SK-N-SH (cell line): Measurements from ENCODE around the gene ADH7. TPM values are rescaled to one million over a fixed set of nuclear protein-coding genes. Genes with fewer than 3 reads are reported as not detected.

Experiments
- CTCF ChIA-PET: fragments of 300-600, 350-600 bp; formaldehyde crosslinking; extraction: SDS; loops from one replicate; lab custom pipeline; 2021; lab: Yijun Ruan, JAX
- POLR2A ChIA-PET: fragments of 350-600 bp; sonication (Branson Sonifier 250); formaldehyde crosslinking; extraction: SDS; loops from one replicate; lab custom pipeline; 2020; ENCODE audit warnings: antibody characterized with exemption, inconsistent platforms; lab: Yijun Ruan, JAX
- DNase-seq: peaks from one replicate; pipeline ENCODE4 v3.0.0; 2012
- H2AFZ ChIP-seq: fragments of 200-600 bp; sonication (generic); 2 replicates; pipeline ENCODE4 v1.8.1; 2016; ENCODE audit warnings: antibody characterized with exemption, mild to moderate bottlenecking, low read depth
- H3F3A ChIP-seq: fragments of 200-600 bp; sonication (generic); replicated peaks from 2 replicates; pipeline ENCODE3; 2016; ENCODE audit warnings: antibody characterized with exemption, mild to moderate bottlenecking; ENCODE audit not compliant: insufficient read depth
- H3K27ac ChIP-seq, 2 experiments: fragments of 200-500 bp in 1 of 2; fragments of 200-600 bp in 1 of 2; sonication (Bioruptor generic) in 1 of 2; sonication (generic), shearing (Covaris generic) in 1 of 2; 2 replicates each; pipeline versions ENCODE4 v1.5.1 to v1.6.1; 2014 to 2016; ENCODE audit warnings: low read depth in 2 of 2, inconsistent platforms in 1 of 2, low read length in 1 of 2, mild to moderate bottlenecking in 1 of 2, mixed read lengths in 1 of 2
- H3K27me3 ChIP-seq: fragments of 200-600 bp; sonication (generic), shearing (Covaris generic); 2 replicates; pipeline ENCODE4 v1.6.1; 2016; ENCODE audit warnings: mixed run types; ENCODE audit not compliant: insufficient read depth
- H3K36me3 ChIP-seq, 2 experiments: fragments of 200-500 bp in 1 of 2; fragments of 200-600 bp in 1 of 2; sonication (Bioruptor generic) in 1 of 2; sonication (generic) in 1 of 2; replicated peaks in 1 of 2; 2 replicates each; pipeline versions ENCODE3 to v1.5.1; 2014 to 2016; ENCODE audit warnings: low read length in 1 of 2, mild to moderate bottlenecking in 1 of 2; ENCODE audit not compliant: insufficient read depth in 2 of 2, control insufficient read depth in 1 of 2
- H3K4me1 ChIP-seq, 2 experiments: fragments of 200-500 bp in 1 of 2; fragments of 200-600 bp in 1 of 2; sonication (Bioruptor generic) in 1 of 2; sonication (generic), shearing (Covaris generic) in 1 of 2; 2 replicates each; pipeline versions ENCODE4 v1.5.1 to v1.6.1; 2014 to 2016; ENCODE audit warnings: low read depth in 1 of 2, low read length in 1 of 2, mixed run types in 1 of 2; ENCODE audit not compliant: insufficient read depth in 2 of 2, control insufficient read depth in 1 of 2
- H3K4me2 ChIP-seq: fragments of 200-600 bp; sonication (generic), shearing (Covaris generic); 2 replicates; pipeline ENCODE4 v1.6.1; 2017; ENCODE audit warnings: mixed run types
- H3K4me3 ChIP-seq, 2 experiments: fragments of 200-500 bp in 1 of 2; fragments of 200-600 bp in 1 of 2; sonication (Bioruptor generic) in 1 of 2; sonication (generic), shearing (Covaris generic) in 1 of 2; 2 replicates each; pipeline versions ENCODE4 v1.5.1 to v1.8.1; 2014 to 2016; ENCODE audit warnings: low read depth in 2 of 2, inconsistent platforms in 1 of 2, low read length in 1 of 2, mild to moderate bottlenecking in 1 of 2, mixed read lengths in 1 of 2, moderate library complexity in 1 of 2
- H3K79me2 ChIP-seq: fragments of 200-600 bp; sonication (generic); 2 replicates; pipeline ENCODE4 v1.8.1; 2017; ENCODE audit warnings: mild to moderate bottlenecking; ENCODE audit not compliant: insufficient read depth
- H3K9ac ChIP-seq: fragments of 200-600 bp; sonication (generic); 2 replicates; pipeline ENCODE4 v1.6.1; 2017; ENCODE audit warnings: mixed run types
- H3K9me2 ChIP-seq: fragments of 200-600 bp; sonication (generic); 2 replicates; pipeline ENCODE4 v1.6.1; 2017; ENCODE audit warnings: mixed run types
- H3K9me3 ChIP-seq: fragments of 200-600 bp; sonication (generic); 2 replicates; pipeline ENCODE4 v1.6.1; 2017; ENCODE audit warnings: mixed run types, mild to moderate bottlenecking, moderate library complexity
- H4K20me1 ChIP-seq: fragments of 200-600 bp; sonication (generic); 2 replicates; pipeline ENCODE4 v1.6.1; 2017; ENCODE audit warnings: mild to moderate bottlenecking, mixed run types; ENCODE audit not compliant: insufficient read depth
- ELF1 ChIP-seq: IDR thresholded peaks from 2 replicates; pipeline ENCODE4 v1.4.0; 2012
- EP300 ChIP-seq, 2 experiments: IDR thresholded peaks; 2 replicates each; pipeline versions ENCODE4 v1.4.0 to v1.6.1; 2012; ENCODE audit warnings: borderline replicate concordance in 1 of 2, low read depth in 1 of 2, low read length in 1 of 2
- FOXJ3 ChIP-seq: sonication (generic); formaldehyde crosslinking; IDR thresholded peaks from 2 replicates; pipeline ENCODE4 v1.5.1; 2020; ENCODE audit warnings: mild to moderate bottlenecking, missing genetic modification reagents
- FOXM1 ChIP-seq: IDR thresholded peaks from 2 replicates; pipeline ENCODE4 v1.4.0; 2012; ENCODE audit warnings: low read depth, mild to moderate bottlenecking
- GABPA ChIP-seq: IDR thresholded peaks from 2 replicates; pipeline ENCODE4 v1.4.0; 2012; ENCODE audit warnings: low read depth, mild to moderate bottlenecking
- GATA2 ChIP-seq: sonication (generic); formaldehyde crosslinking; IDR thresholded peaks from 2 replicates; pipeline ENCODE4 v1.5.0; 2020; ENCODE audit warnings: mild to moderate bottlenecking, missing genetic modification reagents
- IRF3 ChIP-seq: fragments of 150-350 bp; IDR thresholded peaks from 2 replicates; pipeline ENCODE4 v1.6.1; 2016; ENCODE audit warnings: mild to moderate bottlenecking, low read depth, low read length
- JUND ChIP-seq: IDR thresholded peaks from 2 replicates; pipeline ENCODE4 v1.4.0; 2012
- MAX ChIP-seq: IDR thresholded peaks from 2 replicates; pipeline ENCODE4 v1.4.0; 2012; ENCODE audit warnings: low read depth
- MEF2A ChIP-seq: IDR thresholded peaks from 2 replicates; pipeline ENCODE4 v1.4.0; 2012; ENCODE audit warnings: low read depth, borderline replicate concordance
- MXI1 ChIP-seq: IDR thresholded peaks from 2 replicates; pipeline ENCODE4 v1.6.1; 2012; ENCODE audit warnings: mild to moderate bottlenecking, low read depth, low read length, improper control_type of control experiment
- NFIC ChIP-seq: IDR thresholded peaks from 2 replicates; pipeline ENCODE4 v1.4.0; 2012; ENCODE audit warnings: borderline replicate concordance
- NRF1 ChIP-seq: IDR thresholded peaks from 2 replicates; pipeline ENCODE4 v1.6.1; 2012; ENCODE audit warnings: low read depth, mild to moderate bottlenecking, low read length
- POLR2AphosphoS5 ChIP-seq: IDR thresholded peaks from 2 replicates; pipeline ENCODE4 v1.6.1; 2012; ENCODE audit warnings: low read depth, low read length
- RAD21 ChIP-seq: IDR thresholded peaks from 2 replicates; pipeline ENCODE4 v1.6.1; 2012; ENCODE audit warnings: mild to moderate bottlenecking, low read length
- RCOR1 ChIP-seq: fragments of 150-350 bp; IDR thresholded peaks from 2 replicates; pipeline ENCODE4 v1.6.1; 2017; ENCODE audit warnings: antibody characterized with exemption, low read length
- SIN3A ChIP-seq: IDR thresholded peaks from 2 replicates; pipeline ENCODE4 v1.6.1; 2012; ENCODE audit warnings: low read depth, mild to moderate bottlenecking, low read length, moderate library complexity, borderline replicate concordance
- TCF12 ChIP-seq: IDR thresholded peaks from 2 replicates; pipeline ENCODE4 v1.4.0; 2012
- TEAD4 ChIP-seq: IDR thresholded peaks from 2 replicates; pipeline ENCODE4 v1.4.0; 2012; ENCODE audit warnings: mild to moderate bottlenecking, borderline replicate concordance; ENCODE audit not compliant: insufficient read depth
- USF2 ChIP-seq: fragments of 150-350 bp; IDR thresholded peaks from 2 replicates; pipeline ENCODE4 v1.6.1; 2017; ENCODE audit warnings: antibody characterized with exemption, low read length, low read depth, borderline replicate concordance
- YY1 ChIP-seq: IDR thresholded peaks from 2 replicates; pipeline ENCODE4 v1.4.0; 2012; ENCODE audit warnings: low read depth, mild to moderate bottlenecking
- ZBTB33 ChIP-seq: IDR thresholded peaks from 2 replicates; pipeline ENCODE4 v1.4.0; 2012; ENCODE audit warnings: low read depth, borderline replicate concordance
- WGBS: methylation state at CpG from one replicate; pipeline ENCODE4 v1.1.6; 2017; ENCODE audit warnings: low lambda C conversion rate; 5-methylcytosine and 5-hydroxymethylcytosine counted together
- polyA plus RNA-seq, 3 experiments: library from polyadenylated mRNA; depleted of rRNA; stranded (reverse); fragments of >200 nt; gene quantifications; 2 replicates each; pipeline ENCODE4 v1.2.3, GENCODE V29; 2012
- TF ChIP-seq, protein P1 (sequence below): IDR thresholded peaks from 2 replicates; pipeline ENCODE4 v1.4.0; 2012; ENCODE audit warnings: low read depth, borderline replicate concordance

ADH7 gene
- polyA plus RNA-seq, 1 of the 3 experiments (the other 2 are of a cell fraction): not detected

DNA sequence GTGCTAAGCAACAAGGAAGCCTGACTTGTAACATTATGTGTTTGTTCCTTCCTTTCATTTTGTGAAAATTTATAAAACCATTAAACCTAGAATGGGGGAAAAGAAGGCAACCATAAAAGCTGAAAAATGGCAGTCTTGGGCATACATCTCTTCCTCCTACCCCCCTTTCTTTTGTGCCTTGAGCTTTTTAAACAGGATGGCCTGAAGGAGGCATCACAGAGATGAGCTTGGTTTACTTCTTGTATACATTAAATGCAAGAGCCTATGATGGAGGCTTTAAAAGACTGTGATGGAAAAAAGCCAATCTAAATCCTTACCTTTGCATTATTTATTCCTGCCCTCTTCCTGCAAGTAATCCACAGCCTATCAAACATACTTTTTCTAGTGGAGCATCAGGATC is 36.2 kb upstream of the ADH7 start:
- CTCF ChIA-PET: interaction anchor here (1.1 kb wide), 1 partner anchor 9 kb away, joined by 4 read pairs; no protein-coding TSS in a partner anchor
- POLR2A ChIA-PET: no interaction called here
- no peaks in the 10 kb centered on the region for H3K27me3 ChIP-seq
- no peaks in the 10 kb centered on the region for H3K9me2 ChIP-seq
- no peak for TF ChIP-seq ELF1
- no peak for TF ChIP-seq MXI1
- TF ChIP-seq GATA2: no peak
- TF ChIP-seq JUND: no peak
- TF ChIP-seq FOXM1: no peak
- TF ChIP-seq GABPA: no peak
- no peak for TF ChIP-seq IRF3
- TF ChIP-seq MEF2A: no peak
- TF ChIP-seq RCOR1: no peak
- TF ChIP-seq NRF1: no peak
- TF ChIP-seq TEAD4: no peak
- TF ChIP-seq YY1: no peak
- no peak for TF ChIP-seq POLR2AphosphoS5
- TF ChIP-seq, protein P1, sequence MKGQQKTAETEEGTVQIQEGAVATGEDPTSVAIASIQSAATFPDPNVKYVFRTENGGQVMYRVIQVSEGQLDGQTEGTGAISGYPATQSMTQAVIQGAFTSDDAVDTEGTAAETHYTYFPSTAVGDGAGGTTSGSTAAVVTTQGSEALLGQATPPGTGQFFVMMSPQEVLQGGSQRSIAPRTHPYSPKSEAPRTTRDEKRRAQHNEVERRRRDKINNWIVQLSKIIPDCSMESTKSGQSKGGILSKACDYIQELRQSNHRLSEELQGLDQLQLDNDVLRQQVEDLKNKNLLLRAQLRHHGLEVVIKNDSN: no peak
- H3K4me3 ChIP-seq: no peak overlapping the region
- H3K4me1 ChIP-seq: no peaks in the 10 kb centered on the region
- no peaks in the 10 kb centered on the region for H3K9me3 ChIP-seq
- no peak for DNase-seq
- no peak overlapping the region for H3K27ac ChIP-seq
- H2AFZ ChIP-seq: no peak overlapping the region
- no peaks in the 10 kb centered on the region for H3K36me3 ChIP-seq
- H3K79me2 ChIP-seq: no peaks in the 10 kb centered on the region
- H3K9ac ChIP-seq: no peak overlapping the region
- no peak overlapping the region for H3K4me2 ChIP-seq
- H3F3A ChIP-seq: no peaks in the 10 kb centered on the region
- no peaks in the 10 kb centered on the region for H4K20me1 ChIP-seq

- WGBS: 15% methylated on average over 1 of the region's 1 CpG
- H3K9me2 ChIP-seq: no peaks in the 10 kb centered on the region
- no peaks in the 10 kb centered on the region for H3K9me3 ChIP-seq
- POLR2A ChIA-PET: no interaction called here
- no peak overlapping the region for H3K4me3 ChIP-seq
- no peak overlapping the region for H3K9ac ChIP-seq
- H3K36me3 ChIP-seq: no peaks in the 10 kb centered on the region
- no peak for DNase-seq
- H2AFZ ChIP-seq: no peak overlapping the region
- H3K4me1 ChIP-seq: no peaks in the 10 kb centered on the region
- H3K4me2 ChIP-seq: no peak overlapping the region
- no peaks in the 10 kb centered on the region; the same call in 1 of the 2 replicates for H3K27me3 ChIP-seq
- no peaks in the 10 kb centered on the region for H3K79me2 ChIP-seq
- no peak for TF ChIP-seq USF2
- TF ChIP-seq SIN3A: no peak
- TF ChIP-seq RAD21: no peak
- TF ChIP-seq FOXJ3 (CRISPR knock-in tag): no peak
- TF ChIP-seq FOXM1: no peak
- no peak for TF ChIP-seq NFIC
- no peak for TF ChIP-seq ELF1
- TF ChIP-seq ZBTB33: no peak
- no peak for TF ChIP-seq EP300 (IDR thresholded peaks at IDR 0.05; ENCODE audit: borderline replicate concordance in 1 of 2, low read depth in 1 of 2, low read length in 1 of 2)
- no peak for TF ChIP-seq MAX
- TF ChIP-seq YY1: no peak
- no peak for TF ChIP-seq TCF12
- H3F3A ChIP-seq: no peaks in the 10 kb centered on the region
- H3K27ac ChIP-seq: no peak overlapping the region
- CTCF ChIA-PET: no interaction called here
- H4K20me1 ChIP-seq: no peaks in the 10 kb centered on the region
Observed at GRCh38 chr4:99468889-99469288, 33.7 kb upstream of the ADH7 start.
